GM19468 (cell line): ENCODE results near the gene MAPKAP1.

Experiments
- ATAC-seq: cut with Tn5 transposase; IDR thresholded peaks from one replicate; pipeline ENCODE4 v1.9.1; 2021; ENCODE audit warnings: mild to moderate bottlenecking, moderate library complexity, moderate number of reproducible peaks; ENCODE audit not compliant: unreplicated experiment; ENCODE audit errors: extremely low read depth

The MAPKAP1 gene

GRCh38 chr9:125444166-125444565, 262.8 kb downstream of the MAPKAP1 start:
- no peak for ATAC-seq

- no peak for ATAC-seq
Observed at GRCh38 chr9:125443367-125443766, 263.6 kb downstream of the MAPKAP1 start.

GRCh38 chr9:125442452-125442851, 264.6 kb downstream of the MAPKAP1 start:
- no peak for ATAC-seq

- no peak for ATAC-seq
Observed at GRCh38 chr9:125440411-125440810, 266.6 kb downstream of the MAPKAP1 start.

GRCh38 chr9:125439434-125440272, 267.4 kb downstream of the MAPKAP1 start:
- ATAC-seq, result no peak

- no peak for ATAC-seq
Observed at GRCh38 chr9:125438506-125439433, 268.2 kb downstream of the MAPKAP1 start.

- no peak for ATAC-seq
Observed at GRCh38 chr9:125437771-125438221, 269.2 kb downstream of the MAPKAP1 start.

- no peak for ATAC-seq
Observed at GRCh38 chr9:125436613-125437443, 270.2 kb downstream of the MAPKAP1 start.

- ATAC-seq, result no peak
Observed at GRCh38 chr9:125435776-125436612, 271.0 kb downstream of the MAPKAP1 start.

- ATAC-seq, result no peak
Observed at GRCh38 chr9:125434986-125435775, 271.8 kb downstream of the MAPKAP1 start.

GRCh38 chr9:125433461-125434011, 273.5 kb downstream of the MAPKAP1 start:
- no peak for ATAC-seq

GRCh38 chr9:125432715-125433385, 274.2 kb downstream of the MAPKAP1 start:
- no peak for ATAC-seq

GRCh38 chr9:125431741-125432271, 275.2 kb downstream of the MAPKAP1 start:
- no peak for ATAC-seq

- ATAC-seq, result no peak
Observed at GRCh38 chr9:125431012-125431305, 276.0 kb downstream of the MAPKAP1 start.

- ATAC-seq, result no peak
Observed at GRCh38 chr9:125430161-125431011, 276.6 kb downstream of the MAPKAP1 start.

GRCh38 chr9:125429476-125430160, 277.4 kb downstream of the MAPKAP1 start:
- ATAC-seq, result no peak
